Sigmoid colon (tissue), 7 donors: ENCODE data around the gene CD74. TPM values are rescaled to one million over a fixed set of nuclear protein-coding genes. Genes with fewer than 3 reads are reported as not detected.
"Not testable (repeated sequence)": the region's sequence is repeated elsewhere in the genome, so short reads cannot be mapped to it uniquely, and the experiment has no call there.

Experiments used
- DNase-seq: peaks from one replicate; pipeline ENCODE4 v3.0.0-alpha.2; 2019
- H3K27ac ChIP-seq, 4 donors: fragments of 200-600 bp; sonication (generic); one replicate each; pipeline ENCODE4 v1.5.1; 2016 to 2019; ENCODE audit warnings: mild to moderate bottlenecking in 1 of 4
- H3K27me3 ChIP-seq, 3 donors: fragments of 200-600 bp; sonication (generic); one replicate each; pipeline ENCODE4 v1.5.1; 2019; ENCODE audit warnings: mild to moderate bottlenecking in 1 of 3
- H3K36me3 ChIP-seq, 4 donors: fragments of 200-600 bp; sonication (generic); one replicate each; pipeline ENCODE4 v1.5.1; 2016 to 2019
- H3K4me1 ChIP-seq, 4 donors: fragments of 200-600 bp; sonication (generic); one replicate each; pipeline ENCODE4 v1.5.1; 2017 to 2019
- H3K4me3 ChIP-seq, 4 donors: fragments of 200-600 bp; sonication (generic); one replicate each; pipeline ENCODE4 v1.5.1; 2017 to 2019; ENCODE audit warnings: mild to moderate bottlenecking in 2 of 4, moderate library complexity in 1 of 4
- H3K9me3 ChIP-seq, 4 donors: fragments of 200-600 bp in 3 of 4; sonication (generic) in 3 of 4; one replicate each; pipeline versions ENCODE4 v1.5.1 to v1.6.1; 2013 to 2019
- EP300 ChIP-seq, 4 donors: sonication (generic); formaldehyde crosslinking; IDR thresholded peaks; one replicate each; pipeline ENCODE4 v1.6.1; 2017; ENCODE audit warnings: antibody characterized with exemption in 4 of 4
- POLR2A ChIP-seq, 2 donors: fragments of 450-650 bp; IDR thresholded peaks; one replicate each; pipeline ENCODE4 v1.6.1; 2016; ENCODE audit warnings: antibody characterized with exemption in 2 of 2, mild to moderate bottlenecking in 2 of 2, moderate library complexity in 2 of 2
- POLR2AphosphoS5 ChIP-seq, 4 donors: sonication (generic); formaldehyde crosslinking; IDR thresholded peaks; one replicate each; pipeline ENCODE4 v1.6.1; 2017; ENCODE audit warnings: antibody characterized with exemption in 4 of 4
- WGBS, 2 donors: extraction: QIAGEN DNeasy Blood & Tissue Kit; methylation state at CpG; one replicate each; pipeline ENCODE4 v1.1.7; 2013; 5-methylcytosine and 5-hydroxymethylcytosine counted together
- intact Hi-C: fragments of 100-400 bp; cut with DNase I; formaldehyde crosslinking; loops from one replicate; pipeline ENCODE4 v1.15.1; 2023
- polyA plus RNA-seq, 3 donors: library from polyadenylated mRNA; stranded (reverse); fragments of 200-250 nt; gene quantifications; one replicate each; pipeline ENCODE4 v1.2.3, GENCODE V29; 2013
- total RNA-seq, 4 donors: library from RNA; depleted of rRNA; stranded (reverse); fragments of >200 nt; gene quantifications; one replicate each; pipeline ENCODE4 v1.1.0, GENCODE V29; 2016
- TF ChIP-seq, protein P1 (sequence below), 4 experiments: fragments of 450-650 bp in 3 of 4; fragments of 200-600 bp in 1 of 4; IDR thresholded peaks; one replicate each; pipeline ENCODE4 v1.5.1; 2016 to 2019; ENCODE audit warnings: antibody characterized with exemption in 4 of 4, mild to moderate bottlenecking in 3 of 4, moderate library complexity in 2 of 4
- donor health status: healthy with polysubstance abuse.
- donor health status: Bipolar disorder and iron deficiency.
- donor health status: healthy.

CD74 gene
- total and polyA plus RNA-seq, 7 donors: 176 to 2,186 (median 216) TPM

DNA sequence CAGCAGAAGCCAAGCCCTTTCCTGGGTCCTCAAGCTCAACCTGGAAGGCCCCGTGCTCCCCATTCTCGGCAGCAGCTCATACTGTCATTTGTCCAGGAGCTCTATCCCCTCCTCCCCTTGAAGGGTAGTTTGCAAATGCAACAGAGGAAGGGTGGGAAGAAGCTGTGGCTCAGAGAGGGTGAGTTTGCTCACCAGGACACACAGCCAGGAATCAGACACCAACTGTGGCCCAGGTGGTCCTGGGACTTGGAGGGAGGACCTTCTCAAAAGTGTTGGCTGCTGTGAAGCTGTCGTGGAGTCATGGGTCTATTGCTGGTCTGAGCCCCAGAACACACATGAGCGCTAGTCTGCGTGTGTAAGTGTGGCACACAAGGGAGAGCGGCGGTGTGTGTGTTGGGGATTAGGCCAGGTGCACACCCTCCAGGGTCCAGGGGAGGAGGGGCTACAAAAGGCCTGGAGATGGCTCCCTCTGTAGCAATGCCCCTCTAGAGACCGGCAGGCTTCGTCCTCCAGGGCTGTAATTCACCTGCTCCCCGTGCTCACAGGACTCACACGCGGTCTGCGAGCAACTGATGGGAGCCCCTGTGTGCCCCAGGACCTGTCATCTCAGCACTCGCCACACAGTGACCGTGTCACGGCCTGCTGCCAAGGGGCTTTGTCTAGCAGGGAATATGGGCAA, 45.0 kb upstream of the CD74 start:
- Histone ChIP-seq H3K4me1 (peaks cover 0 to 12% (median 8%) of the 10 kb centered on the region in 4 donors), H3K4me3 (no peak overlapping the region), H3K9me3 (no peaks in the 10 kb centered on the region), H3K27ac (no peak overlapping the region), H3K36me3 (no peaks in the 10 kb centered on the region), H3K27me3 (no peaks in the 10 kb centered on the region)
- TF ChIP-seq POLR2A (IDR thresholded peaks at IDR 0.05): no peak
- no peak for TF ChIP-seq POLR2AphosphoS5 (IDR thresholded peaks at IDR 0.05)
- TF ChIP-seq, protein P1, sequence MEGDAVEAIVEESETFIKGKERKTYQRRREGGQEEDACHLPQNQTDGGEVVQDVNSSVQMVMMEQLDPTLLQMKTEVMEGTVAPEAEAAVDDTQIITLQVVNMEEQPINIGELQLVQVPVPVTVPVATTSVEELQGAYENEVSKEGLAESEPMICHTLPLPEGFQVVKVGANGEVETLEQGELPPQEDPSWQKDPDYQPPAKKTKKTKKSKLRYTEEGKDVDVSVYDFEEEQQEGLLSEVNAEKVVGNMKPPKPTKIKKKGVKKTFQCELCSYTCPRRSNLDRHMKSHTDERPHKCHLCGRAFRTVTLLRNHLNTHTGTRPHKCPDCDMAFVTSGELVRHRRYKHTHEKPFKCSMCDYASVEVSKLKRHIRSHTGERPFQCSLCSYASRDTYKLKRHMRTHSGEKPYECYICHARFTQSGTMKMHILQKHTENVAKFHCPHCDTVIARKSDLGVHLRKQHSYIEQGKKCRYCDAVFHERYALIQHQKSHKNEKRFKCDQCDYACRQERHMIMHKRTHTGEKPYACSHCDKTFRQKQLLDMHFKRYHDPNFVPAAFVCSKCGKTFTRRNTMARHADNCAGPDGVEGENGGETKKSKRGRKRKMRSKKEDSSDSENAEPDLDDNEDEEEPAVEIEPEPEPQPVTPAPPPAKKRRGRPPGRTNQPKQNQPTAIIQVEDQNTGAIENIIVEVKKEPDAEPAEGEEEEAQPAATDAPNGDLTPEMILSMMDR (IDR thresholded peaks at IDR 0.05): no peak
- no peak for TF ChIP-seq EP300 (IDR thresholded peaks at IDR 0.05)
- DNase-seq: no peak
- intact Hi-C loops: loop anchor here (2.0 to 5.0 kb wide), 3 partner anchors 87 to 390 kb away; partner anchors contain the start of gene IRGM
- WGBS, 2 donors: 85% methylated on average over 16 of the region's 16 CpGs

DNA sequence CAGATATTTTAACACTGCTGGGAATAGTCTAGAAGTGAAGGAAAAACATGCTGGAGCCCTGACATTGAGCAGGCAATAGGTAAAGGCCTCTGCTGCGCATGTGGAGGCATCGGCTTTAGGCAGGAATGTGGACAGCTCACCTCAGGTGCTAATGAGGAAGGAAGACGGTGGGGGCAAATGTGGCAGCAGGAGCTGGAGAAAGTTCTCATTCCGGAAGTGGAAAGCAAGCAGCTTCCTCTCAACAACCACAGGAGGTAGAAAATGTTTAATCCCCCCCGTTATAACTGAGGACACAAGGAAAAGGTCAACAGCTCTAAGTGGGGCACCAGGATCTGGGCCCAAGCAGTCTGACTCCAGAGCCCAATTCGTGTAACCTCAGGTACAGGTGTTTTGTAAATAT, 44.4 kb upstream of the CD74 start:
- no peaks in the 10 kb centered on the region for H3K9me3 ChIP-seq
- H3K27ac ChIP-seq: no peak overlapping the region
- no peaks in the 10 kb centered on the region for H3K27me3 ChIP-seq
- peaks cover 0 to 12% (median 8%) of the 10 kb centered on the region in 4 donors for H3K4me1 ChIP-seq
- H3K36me3 ChIP-seq: no peaks in the 10 kb centered on the region
- intact Hi-C loops: loop anchor here (5.0 kb wide), 2 partner anchors 200 to 390 kb away; partner anchors contain the start of gene IRGM
- no peak for TF ChIP-seq EP300 (IDR thresholded peaks at IDR 0.05)
- TF ChIP-seq POLR2AphosphoS5 (IDR thresholded peaks at IDR 0.05): no peak
- TF ChIP-seq, protein P1 (IDR thresholded peaks at IDR 0.05): no peak
- TF ChIP-seq POLR2A (IDR thresholded peaks at IDR 0.05): no peak
- DNase-seq: no peak
- H3K4me3 ChIP-seq: no peak overlapping the region
- 35 to 67% methylated on average over 6 of the region's 6 CpGs for WGBS, 2 donors

DNA sequence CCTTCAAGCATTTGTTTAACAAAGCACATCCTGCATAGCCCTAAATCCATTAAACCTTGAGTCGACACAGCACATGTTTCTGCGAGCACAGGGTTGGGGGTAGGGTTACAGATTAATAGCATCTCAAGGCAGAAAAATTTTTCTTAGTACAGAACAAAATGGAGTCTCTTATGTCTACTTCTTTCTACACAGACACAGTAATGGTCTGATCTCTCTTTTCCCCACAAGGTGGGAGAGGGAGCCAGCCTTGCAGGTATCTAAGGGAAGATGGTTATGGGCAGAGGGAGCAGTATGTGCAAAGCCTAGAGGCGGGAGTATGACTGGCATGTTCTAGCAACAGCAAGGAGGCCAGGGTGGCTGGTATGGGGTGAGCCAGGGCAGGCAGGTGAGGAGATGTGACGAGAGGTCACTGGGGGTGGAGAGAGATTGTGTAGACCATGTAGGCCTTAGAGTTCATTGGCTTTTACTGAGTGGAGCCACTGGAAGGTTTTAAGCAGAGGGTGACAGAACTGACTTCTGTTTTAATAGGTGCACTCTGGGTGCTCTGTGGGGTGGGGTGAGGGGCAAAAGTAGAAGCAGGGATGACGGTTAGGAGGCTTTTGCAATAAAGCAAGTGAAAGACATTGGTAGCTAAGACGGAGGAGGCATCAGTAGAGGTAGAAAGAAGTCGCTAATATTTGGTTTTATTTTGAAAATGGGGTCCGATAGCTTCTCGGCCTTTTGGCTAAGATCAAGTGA, 42.0 kb upstream of the CD74 start:
- TF ChIP-seq EP300 (IDR thresholded peaks at IDR 0.05): no peak
- no peak for TF ChIP-seq POLR2A (IDR thresholded peaks at IDR 0.05)
- TF ChIP-seq, protein P1 (IDR thresholded peaks at IDR 0.05): no peak
- no peak for TF ChIP-seq POLR2AphosphoS5 (IDR thresholded peaks at IDR 0.05)
- Histone ChIP-seq H3K4me1 (peaks cover 0 to 12% (median 8%) of the 10 kb centered on the region in 4 donors), H3K4me3 (no peak overlapping the region), H3K27ac (no peak overlapping the region), H3K9me3 (no peaks in the 10 kb centered on the region), H3K36me3 (no peaks in the 10 kb centered on the region), H3K27me3 (no peaks in the 10 kb centered on the region)
- 78 to 80% methylated on average over 9 of the region's 9 CpGs for WGBS, 2 donors
- intact Hi-C loops: loop anchor here (5.0 kb wide), 2 partner anchors 203 to 393 kb away; partner anchors contain the start of gene IRGM
- no peak for DNase-seq

DNA sequence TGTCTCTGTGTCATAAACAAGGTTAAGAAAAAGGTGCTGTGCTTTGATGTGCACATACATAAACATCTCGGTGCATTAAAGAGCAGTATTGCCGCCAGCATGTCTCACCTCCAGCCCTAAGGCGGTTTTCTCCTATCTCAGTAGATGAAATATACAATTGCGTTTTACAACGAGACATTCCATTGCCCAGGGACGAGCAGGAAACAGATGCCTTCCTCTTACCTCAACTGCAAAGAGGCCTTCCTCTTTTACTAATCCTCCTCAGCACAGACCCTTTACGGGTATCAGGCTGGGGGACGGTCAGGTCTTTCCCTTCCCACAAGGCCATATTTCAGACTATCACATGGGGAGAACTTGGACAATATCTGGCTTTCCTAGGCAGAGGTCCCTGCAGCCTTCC, 41.3 kb upstream of the CD74 start:
- DNase-seq, H3K4me1 ChIP-seq, H3K27ac ChIP-seq, H3K27me3 ChIP-seq, H3K36me3 ChIP-seq, H3K9me3 ChIP-seq, intact Hi-C loops, H3K4me3 ChIP-seq: not testable (repeated sequence)
- 50 to 76% methylated on average over 8 of the region's 8 CpGs for WGBS, 2 donors

DNA sequence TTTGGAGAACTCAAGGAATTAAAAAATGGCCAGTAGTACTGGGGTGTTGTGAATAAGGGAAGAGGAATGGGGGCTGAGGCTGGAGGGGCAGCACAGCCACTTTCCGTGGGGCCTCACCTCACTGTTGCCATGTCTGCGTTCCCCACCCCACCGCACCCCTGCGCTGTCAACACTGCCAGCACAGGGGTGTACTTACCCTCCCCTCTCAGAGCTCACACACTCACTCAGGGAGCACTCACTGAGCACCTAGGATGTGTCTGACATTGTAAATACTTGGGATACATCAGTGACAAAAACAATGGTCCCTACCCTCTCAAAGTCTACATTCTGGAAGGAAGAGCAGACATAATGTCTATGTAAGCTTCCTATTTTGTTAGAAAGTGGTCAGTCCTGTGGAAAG, 40.2 kb upstream of the CD74 start:
- no peaks in the 10 kb centered on the region for H3K27me3 ChIP-seq

More for the DNA sequence above, 40.2 kb upstream of the CD74 start:
- no peaks in the 10 kb centered on the region for H3K9me3 ChIP-seq
- intact Hi-C loops: no loop called here
- DNase-seq: no peak
- no peak overlapping the region for H3K27ac ChIP-seq
- no peak overlapping the region for H3K4me3 ChIP-seq
- H3K36me3 ChIP-seq: peaks cover 0 to under 1% (median 0%) of the 10 kb centered on the region in 4 donors
- WGBS, 2 donors: 96 to 97% methylated on average over 4 of the region's 4 CpGs
- no peak for TF ChIP-seq POLR2AphosphoS5 (IDR thresholded peaks at IDR 0.05)
- TF ChIP-seq, protein P1 (IDR thresholded peaks at IDR 0.05): no peak
- no peak for TF ChIP-seq POLR2A (IDR thresholded peaks at IDR 0.05)
- no peak for TF ChIP-seq EP300 (IDR thresholded peaks at IDR 0.05)
- peaks cover 0 to 11% (median 9%) of the 10 kb centered on the region in 4 donors for H3K4me1 ChIP-seq
